Bone marrow (tissue), 2 donors: ENCODE data around the gene POMP.
"Not testable (repeated sequence)": the region's sequence is repeated elsewhere in the genome, so short reads cannot be mapped to it uniquely, and the experiment has no call there.

Source experiments
- DNase-seq, 2 donors: peaks; one replicate each; lab custom pipeline; 2025; lab: John Stamatoyannopoulos, UW

The POMP gene

DNA sequence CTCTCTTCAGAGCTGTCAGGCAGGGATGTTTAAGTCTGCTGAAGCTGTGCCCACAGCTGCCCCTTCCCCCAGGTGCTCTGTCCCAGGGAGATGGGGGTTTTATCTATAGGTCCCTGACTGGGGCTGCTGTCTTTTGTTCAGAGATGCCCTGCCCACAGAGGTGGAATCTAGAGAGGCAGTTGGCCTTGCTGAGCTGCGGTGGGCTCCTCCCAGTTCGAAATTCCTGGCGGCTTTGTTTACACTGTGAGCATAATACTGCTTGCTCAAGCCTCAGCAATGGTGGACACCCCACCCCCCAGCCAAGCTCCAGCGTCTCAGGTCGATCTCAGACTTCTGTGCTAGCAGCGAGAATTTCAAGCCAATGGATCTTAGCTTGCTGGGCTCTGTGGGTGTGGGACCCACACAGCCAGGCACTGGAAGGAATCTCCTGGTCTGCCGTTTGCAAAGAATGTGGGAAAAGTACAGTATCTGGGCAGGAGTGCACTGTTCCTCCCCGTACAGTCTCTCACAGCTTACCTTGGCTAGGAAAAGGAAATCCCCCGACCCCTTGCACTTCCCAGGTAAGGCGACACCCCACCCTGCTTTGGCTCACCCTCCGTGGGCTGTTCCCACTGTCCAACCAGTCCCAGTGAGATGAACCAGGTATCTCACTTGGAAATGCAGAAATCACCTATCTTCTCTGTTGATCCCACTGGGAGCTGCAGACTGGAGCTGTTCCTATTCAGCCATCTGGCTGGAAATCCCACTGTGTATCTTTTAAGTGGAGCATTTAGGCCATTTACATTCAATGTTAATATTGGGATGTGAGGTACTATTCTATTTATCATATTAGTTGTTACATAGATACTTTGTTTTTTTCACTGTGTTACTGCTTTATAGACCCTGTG, 34.9 kb downstream of the POMP start:
- not testable (repeated sequence) for DNase-seq

DNA sequence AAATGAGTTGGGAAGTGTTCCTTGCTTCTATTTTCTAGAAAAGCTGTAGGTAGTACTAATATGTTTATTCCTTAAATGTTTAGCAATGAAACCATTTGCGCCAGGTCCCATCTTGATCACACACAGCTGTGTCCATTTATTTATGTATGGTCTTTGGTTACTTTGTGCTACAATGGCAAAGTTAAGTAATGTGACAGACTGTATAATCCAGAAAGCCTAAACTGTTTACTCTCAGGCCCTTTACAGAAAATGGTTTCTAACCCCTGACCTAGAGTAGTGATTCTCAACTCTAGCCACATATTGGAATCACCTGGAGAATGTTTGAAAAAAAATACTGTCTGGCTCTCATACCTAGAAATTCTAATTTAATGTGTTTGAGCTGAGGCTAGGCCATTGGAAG, 38.5 kb downstream of the POMP start:
- DNase-seq, result no peak

DNA sequence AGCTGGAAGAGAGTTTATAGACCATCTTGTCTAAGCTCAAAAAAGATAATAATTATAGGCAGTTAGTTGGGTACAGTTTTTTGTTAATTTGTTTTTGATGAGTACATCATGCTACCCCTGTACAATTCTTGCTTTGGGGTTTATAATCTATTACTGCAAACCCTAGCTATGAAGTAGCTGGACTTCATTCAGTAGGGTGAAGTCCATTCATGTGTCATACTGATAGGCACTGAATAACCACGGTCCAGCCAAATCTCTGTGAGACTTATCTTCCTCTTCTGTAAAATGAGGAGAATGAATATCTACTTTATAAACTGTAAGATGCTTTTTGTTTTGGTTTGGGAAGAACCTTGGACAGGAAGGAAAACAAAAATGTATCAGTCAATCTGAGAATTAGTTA, 40.3 kb downstream of the POMP start:
- DNase-seq, result no peak

DNA sequence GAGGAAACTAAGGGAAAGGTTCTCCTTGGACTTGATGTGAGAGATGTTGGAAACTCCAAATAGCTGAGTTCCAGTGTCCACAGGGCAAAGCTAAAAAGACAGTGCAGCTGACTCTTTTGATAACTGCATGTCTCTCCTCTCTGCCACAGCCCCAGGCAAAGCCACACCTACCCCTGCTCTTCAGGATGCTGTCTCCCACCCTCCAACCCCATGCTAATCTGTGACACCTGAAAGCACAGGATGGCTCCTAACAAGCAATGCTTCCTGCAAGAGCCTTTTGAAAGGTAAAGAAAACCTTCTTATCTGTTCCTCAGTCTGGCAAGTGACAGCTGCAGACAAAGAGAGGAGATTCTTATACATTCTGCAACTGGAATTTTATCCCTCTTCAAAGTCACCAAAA, 45.4 kb downstream of the POMP start:
- DNase-seq, result no peak

DNA sequence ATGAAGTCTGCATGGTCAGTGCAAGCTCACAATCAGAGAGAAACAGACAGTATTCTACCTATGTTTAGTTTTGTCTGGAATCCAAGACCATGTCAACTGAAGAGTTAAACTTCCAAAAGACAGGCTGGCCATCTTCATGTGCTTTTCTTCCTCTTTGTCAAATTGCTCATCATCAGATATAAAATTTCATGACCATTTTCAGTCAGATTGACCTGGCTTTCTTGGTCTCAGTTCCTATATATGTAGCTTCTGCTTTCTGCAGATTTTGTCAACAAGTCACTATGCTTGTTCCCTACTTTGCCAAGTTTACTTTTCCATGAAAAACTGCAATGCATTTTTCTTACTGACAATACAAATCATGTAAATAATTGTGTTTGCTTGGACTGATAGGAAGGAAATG, 46.0 kb downstream of the POMP start:
- DNase-seq, result no peak

DNA sequence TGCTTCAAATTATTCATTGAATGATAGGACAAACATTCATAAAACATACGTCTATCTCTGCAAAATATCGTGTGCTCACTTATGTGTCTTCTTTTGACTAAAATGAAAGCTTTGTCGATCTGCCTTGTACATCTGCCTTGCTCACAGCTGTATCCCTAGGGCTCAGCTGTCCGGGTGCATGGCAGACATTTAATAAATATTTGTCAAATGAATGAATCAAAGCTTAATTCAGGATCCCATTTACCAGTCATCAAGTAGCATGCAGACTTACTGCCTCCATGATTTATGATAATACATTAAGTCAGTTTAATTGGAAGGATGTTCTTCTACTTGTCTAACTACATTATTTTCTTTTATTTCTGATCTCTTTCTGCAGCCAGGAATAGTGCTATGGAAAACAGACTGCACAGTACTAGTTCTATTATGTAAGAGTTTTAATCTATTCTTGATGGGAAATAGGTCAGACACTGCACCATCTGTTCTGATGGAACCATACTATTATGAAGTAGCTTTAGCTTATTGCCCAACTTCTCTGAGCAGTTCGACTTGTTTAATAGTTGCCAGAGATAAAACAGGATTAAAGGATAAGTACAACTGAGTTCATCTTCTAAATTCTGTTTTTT, 46.6 kb downstream of the POMP start:
- DNase-seq, result no peak

DNA sequence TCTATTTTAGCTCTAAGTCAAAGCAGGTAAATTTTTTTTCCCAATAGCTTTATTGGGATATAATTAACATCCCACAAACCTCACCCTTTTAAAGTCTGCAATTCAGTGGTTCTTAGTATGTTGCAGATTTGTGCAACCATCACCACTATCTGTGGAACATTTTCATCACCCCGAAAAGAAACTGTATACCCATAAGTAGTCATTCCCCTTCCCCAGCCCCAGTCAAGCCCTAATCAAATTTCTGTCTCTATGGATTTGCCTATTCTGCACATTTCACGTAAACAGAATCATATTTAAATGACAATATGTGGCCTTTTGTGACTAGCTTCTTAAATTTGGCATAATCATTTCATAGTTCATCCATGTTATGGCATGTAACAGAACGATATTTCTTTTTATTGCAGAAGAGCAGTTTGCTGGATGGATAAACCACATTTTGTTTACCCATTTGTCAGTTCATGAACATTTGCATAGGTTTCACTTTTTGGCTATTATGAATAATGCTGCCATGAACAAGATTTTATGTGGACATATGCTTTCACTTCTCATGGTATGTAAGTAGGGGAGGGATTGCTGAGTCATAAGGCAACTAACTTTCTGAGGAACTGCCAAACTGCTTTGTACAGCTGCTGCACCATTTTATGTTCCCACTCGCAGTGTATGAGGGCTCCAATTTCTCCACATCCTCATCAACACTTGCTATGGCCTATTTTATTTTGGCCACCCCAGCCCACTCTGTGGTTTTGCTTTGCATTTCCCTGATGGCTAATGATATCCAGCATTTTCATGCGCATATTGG, 48.9 kb downstream of the POMP start:
- DNase-seq, result peak in 1 of 2 donors; percentile 81

DNA sequence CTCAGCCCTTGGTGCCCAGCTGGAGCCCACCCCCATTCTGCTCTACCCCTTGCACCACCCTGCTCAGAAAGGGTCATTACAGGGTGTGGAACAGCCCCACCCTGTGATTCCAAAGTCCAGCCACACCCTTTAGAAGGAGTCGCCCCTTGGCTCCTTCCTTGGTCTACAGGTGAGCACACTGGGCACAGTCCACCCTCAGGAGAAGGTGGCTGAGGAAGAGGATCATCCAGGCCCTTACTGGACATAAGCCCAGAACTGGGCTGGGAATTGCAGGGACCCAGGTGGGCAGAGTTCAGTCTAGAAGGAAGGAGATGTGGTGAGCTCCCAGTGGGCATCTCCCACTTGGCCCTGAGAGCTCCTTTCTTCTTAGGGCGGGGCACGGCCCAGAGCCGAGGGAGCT, 51.2 kb downstream of the POMP start:
- no peak for DNase-seq

DNA sequence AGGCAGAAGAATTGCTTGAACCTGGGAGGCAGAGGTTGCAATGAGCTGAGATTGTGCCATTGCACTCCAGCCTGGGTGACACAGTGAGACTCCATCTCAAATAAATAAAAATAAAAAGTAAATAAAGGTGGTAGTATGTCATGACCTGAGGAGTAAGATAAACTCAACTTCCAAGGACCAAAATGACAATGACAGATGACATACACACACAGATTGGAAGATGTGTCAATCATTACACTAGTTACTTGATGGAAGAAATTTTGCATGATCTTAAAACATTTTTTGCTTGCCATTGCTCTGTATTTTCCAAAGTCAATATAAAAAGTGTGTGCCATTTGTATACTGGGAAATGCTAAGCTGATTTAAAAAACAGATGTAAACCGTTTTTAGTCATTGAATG, 55.7 kb downstream of the POMP start:
- no peak for DNase-seq

DNA sequence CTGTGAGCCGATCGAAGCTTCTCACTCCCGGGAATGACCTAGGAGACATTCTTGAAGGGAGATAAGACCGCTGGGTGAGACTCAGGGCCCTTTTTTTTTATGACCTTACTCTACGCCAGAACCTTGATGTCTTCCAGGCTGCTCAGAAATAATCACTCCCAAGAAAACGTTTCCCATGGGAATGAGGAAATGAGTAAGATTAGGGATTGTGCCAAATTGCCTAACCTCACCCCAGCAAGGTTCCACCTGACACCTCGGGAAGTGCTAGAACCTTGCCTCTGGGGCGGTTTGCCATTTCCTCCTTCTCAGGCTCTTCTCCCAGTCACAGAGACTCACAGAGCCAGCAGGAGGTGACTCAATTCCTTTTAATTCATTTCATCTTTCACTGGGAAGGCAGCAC, 57.6 kb downstream of the POMP start:
- no peak for DNase-seq

DNA sequence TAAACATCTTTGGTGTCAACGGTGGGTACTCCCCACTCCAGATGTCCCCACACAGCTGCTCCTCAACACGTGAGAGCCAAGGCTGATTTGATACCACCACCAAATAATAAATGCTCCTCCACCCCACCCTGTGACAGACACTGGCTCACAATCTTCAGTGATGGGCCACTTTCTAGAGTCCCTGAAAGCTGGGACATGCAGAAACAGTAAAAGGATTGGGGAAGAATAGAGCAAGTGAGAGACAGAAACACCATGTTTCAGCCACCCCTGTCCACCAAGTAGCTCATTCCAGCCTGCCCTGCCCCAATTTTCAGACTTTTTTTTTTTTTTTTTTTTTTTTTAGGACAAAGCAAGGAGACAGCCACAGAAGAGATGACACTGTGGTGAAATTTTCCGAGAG, 58.2 kb downstream of the POMP start:
- no peak for DNase-seq

DNA sequence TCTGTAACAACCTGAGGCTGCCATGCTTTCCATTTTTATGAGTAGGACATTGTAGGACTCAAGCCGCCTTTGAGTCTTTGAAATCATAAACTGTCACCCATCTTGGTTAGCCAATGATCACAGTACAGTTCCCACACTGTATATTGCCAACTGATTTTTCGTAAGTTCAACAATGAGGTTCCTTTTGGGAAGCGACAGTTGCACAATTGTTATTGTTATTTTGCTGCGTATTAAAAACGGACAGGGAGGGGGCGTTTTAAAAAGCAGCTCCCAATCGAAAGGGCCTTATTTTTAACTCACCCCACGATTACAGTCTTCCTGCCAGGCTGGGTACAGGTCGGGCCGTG, 59.2 kb downstream of the POMP start:
- no peak for DNase-seq

DNA sequence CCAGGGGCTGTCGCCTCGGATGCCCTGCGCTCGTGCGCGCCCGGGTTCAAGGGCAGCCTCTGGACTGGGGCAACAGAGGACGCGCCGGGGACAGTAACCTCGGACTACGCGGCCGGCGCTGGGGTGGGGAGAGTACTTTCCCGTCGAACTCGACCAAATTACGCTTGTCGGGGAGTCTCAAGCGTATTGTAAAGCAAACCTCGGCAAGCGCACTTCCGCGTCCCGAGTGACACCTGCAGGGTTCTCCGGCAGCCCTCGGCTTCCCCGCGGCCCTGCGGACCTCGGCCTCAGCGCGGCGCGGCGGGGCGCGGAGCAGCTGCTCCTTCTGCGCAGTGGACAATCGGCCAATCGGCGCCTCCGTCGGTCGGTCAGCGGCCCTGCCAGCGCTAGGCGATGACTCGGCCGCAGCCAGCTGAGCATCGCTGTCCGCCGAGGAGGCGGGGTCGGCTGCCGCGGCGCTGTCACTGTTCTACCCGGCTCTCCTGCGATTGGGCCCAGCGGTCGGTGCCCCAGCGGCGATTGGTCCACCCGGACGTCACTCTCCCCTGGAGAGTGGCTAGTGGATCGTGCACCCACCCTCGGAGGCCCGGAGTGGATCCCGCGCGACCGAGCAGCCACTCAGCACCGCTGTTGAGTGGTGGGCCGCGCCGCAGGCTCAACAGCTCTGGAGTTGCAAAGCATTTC, 59.8 kb downstream of the POMP start, which contains the start of gene SLC46A3:
Gene SLC46A3, minus strand, starts transcription at position 428 of the 684 bp plus-strand sequence. CDS start 972 bp downstream, outside the sequence.
- peak; percentile 83 to 87 for DNase-seq

DNA sequence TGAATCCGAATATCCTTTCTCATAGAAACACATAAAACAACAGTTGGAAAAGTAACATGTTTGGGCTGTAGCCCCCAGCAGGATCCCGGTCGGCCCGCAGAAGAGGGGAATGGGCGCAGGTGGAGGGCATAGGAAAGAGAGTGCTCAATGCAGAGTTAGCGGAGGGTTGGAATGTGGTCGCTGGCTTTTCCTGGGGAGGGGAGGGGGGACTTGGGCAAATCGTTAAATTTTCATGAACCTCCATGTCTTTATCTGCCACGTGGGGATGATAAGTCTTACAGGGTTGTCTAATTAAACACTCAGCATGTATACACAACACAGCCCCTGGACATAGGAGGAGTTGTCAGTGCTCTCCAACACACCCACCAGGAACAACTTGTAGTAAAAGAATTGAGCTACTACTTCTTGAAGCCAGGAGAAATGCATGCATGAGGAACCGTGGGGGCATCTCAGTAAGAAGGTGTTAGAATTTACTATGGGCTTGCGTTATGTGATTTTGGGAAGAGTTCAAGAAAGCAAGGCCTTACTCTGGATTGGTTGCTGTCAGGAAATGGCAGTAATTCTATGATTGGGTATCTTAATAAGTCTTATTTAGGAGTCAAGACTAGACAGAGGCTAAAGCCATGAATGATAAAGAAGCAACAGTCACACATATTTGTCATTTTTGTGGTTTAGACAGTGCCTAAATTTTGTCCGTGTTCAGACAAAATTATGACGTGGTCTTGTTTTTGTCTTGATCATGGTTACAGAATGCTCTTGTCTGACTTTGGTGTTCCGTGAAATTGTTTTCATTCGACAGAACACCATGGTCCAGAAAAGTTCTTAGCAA, 60.5 kb downstream of the POMP start:
- no peak for DNase-seq

DNA sequence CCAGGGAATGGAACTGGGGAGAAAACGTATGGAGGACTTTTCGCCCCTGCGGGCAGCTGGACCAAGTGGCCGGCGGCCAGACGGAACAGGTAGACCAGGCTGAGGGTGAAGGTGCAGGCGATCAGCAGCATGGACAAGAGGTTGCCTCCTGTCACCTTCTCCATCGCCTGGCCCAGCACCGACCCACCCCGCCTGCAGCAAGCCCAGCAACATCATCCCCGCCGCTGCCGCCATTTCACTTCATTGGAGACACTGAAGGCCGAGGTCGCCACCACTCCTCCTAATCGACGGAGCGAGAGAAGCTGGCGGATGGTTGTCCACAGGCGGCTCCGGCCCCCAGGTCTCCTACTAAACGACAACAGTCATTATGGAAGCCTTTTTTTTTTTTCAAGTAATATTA, 64.9 kb downstream of the POMP start:
- no peak for DNase-seq

DNA sequence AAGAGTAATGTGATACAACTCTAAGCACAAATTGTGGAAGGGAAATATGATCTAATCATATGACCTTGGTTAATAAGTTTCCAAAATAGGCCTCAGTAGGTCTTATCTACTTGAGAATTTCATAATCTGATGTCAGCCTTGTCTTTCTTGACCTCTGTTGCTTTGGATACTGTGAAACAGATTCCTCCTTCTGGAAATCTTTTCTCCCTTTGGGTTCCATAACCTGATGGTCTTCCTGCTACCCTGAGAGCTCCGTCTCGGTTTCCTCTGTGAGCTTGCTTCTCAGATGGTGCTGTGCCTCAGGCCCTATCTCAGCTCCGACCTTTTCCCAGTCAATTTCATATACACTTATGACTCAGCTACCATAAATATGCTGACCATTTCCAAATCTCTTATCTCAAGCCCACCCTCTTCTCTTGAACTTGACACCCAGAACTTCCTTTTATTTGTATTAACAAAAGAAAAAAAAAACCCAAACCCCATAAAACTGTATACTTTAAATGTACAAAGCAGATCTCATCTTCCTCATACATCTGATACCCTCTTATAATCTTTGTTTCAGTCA, 66.2 kb downstream of the POMP start:
- DNase-seq, result no peak
